Activated T-cell treated with anti-CD3 and anti-CD28 coated beads, Interleukin-2, amount 50 U/mL, for 4 hours (primary cell): ENCODE results near the gene C1orf53. TPM values are rescaled to one million over a fixed set of nuclear protein-coding genes. Genes with fewer than 3 reads are reported as not detected.

Experiments
- ATAC-seq, 2 donors: fragments of 200-7000 bp; cut with Tn5 transposase; one replicate each; pipeline ENCODE4 v1.10.0; 2021
- DNase-seq: peaks from one replicate; pipeline ENCODE4 v3.0.0-alpha.2; 2020
- H3K27me3 Mint-ChIP-seq: one replicate; pipeline ENCODE4 v1.8.0; 2021; ENCODE audit warnings: low read depth, mixed read lengths
- H3K36me3 Mint-ChIP-seq: one replicate; pipeline ENCODE4 v1.8.0; 2022; ENCODE audit warnings: mixed read lengths; ENCODE audit not compliant: insufficient read depth
- H3K4me1 Mint-ChIP-seq: one replicate; pipeline ENCODE4 v1.8.0; 2021; ENCODE audit warnings: low read depth, mixed read lengths
- H3K4me3 Mint-ChIP-seq: one replicate; pipeline ENCODE4 v1.8.0; 2021; ENCODE audit warnings: mild to moderate bottlenecking, moderate library complexity, mixed read lengths
- H3K9me3 Mint-ChIP-seq: one replicate; pipeline ENCODE4 v1.8.0; 2021; ENCODE audit warnings: mixed read lengths
- total RNA-seq, 3 donors: library from RNA; stranded (reverse); gene quantifications; one replicate each; pipeline ENCODE4 v1.2.1, GENCODE V29; 2021

Gene C1orf53
- total RNA-seq, 3 donors from 2014 or later: 0.68 to 2.5 (median 2.4) TPM

DNA sequence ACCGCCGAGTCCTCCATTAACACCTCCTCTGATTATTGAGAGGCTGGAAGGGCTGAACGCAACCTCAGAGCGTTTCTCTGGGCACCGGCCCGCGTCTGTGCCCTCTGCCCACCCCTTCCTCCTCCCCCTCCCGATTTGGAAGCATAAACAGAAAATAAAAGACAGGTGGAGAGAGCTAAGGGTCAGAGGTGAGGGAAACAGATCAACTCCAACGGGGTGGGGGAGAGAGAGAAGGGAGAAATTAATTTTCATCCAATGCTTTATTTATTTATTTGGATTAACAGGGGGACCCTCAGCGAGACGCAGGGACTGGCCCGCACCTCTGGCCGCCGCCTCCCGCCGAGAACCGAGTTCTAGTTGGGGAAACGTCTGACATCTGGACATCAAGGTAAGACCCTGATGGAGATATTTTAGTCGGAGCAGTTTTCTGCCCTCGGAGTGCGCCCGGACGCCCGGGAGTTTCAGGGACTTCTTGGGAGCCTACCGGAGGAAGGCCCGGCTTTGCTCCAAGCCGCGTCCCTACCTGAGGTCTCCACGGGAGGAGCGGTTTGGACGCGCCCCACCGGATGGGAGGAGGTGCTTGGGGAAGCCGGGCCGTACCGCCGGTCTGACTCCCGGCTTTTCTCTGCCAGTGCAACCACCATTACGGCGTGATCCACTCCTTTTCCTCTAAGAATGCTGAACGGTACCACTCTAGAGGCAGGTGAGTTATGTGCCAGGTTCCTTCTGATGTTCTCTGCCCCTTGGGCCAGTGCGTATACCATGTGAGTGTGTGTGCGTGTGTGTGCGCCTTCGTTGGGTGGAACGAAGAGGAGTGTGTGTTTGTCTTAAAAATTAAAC, 9.6 kb downstream of the C1orf53 start:
- Mint-ChIP-seq H3K4me3 (peak overlapping the region; percentile 75), H3K27me3 (peaks cover 98% of the 10 kb centered on the region), H3K36me3 (no peaks in the 10 kb centered on the region), H3K4me1 (peaks cover 69% of the 10 kb centered on the region), H3K9me3 (no peaks in the 10 kb centered on the region)
- ATAC-seq: peak in 1 of 2 donors; percentile 9
- DNase-seq: no peak

- Mint-ChIP-seq H3K36me3 (no peaks in the 10 kb centered on the region), H3K4me3 (peak overlapping the region; percentile 75), H3K4me1 (peaks cover 77% of the 10 kb centered on the region), H3K9me3 (no peaks in the 10 kb centered on the region), H3K27me3 (peaks cover 98% of the 10 kb centered on the region)
- peak in 1 of 2 donors; percentile 5 for ATAC-seq
- DNase-seq: no peak
Observed at GRCh38 chr1:197912739-197913494, 10.5 kb downstream of the C1orf53 start.

- H3K9me3 Mint-ChIP-seq: no peaks in the 10 kb centered on the region
- DNase-seq (no peak), ATAC-seq (no peak)
- H3K4me1 Mint-ChIP-seq: peaks cover 76% of the 10 kb centered on the region
- no peak overlapping the region for H3K4me3 Mint-ChIP-seq
- H3K36me3 Mint-ChIP-seq: no peaks in the 10 kb centered on the region
- peaks cover 97% of the 10 kb centered on the region for H3K27me3 Mint-ChIP-seq
Observed at GRCh38 chr1:197913495-197914276, 11.3 kb downstream of the C1orf53 start.

DNA sequence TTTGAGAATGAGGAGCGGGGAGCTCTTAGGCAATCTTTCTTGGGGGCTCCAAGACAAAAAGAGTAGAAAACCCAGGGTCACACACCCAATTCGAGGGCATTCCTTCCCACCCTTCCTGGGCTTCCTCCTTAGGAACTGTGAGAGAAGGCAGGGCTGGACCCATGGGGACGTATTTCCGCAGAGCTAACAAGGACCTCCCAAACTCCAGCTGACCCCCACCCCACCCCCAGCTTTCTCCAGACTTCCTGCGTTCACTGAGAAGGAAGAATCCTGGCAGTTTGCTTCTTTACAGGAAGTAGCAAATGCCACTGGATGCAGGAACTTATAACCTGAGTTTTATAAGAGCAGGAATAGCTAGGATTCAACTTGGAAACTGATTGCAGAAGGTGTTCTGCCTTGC, 12.1 kb downstream of the C1orf53 start:
- ATAC-seq: no peak
- Mint-ChIP-seq H3K9me3 (no peaks in the 10 kb centered on the region), H3K36me3 (no peaks in the 10 kb centered on the region), H3K27me3 (peaks cover 97% of the 10 kb centered on the region), H3K4me1 (peaks cover 77% of the 10 kb centered on the region), H3K4me3 (no peak overlapping the region)
- no peak for DNase-seq

- Mint-ChIP-seq H3K9me3 (no peaks in the 10 kb centered on the region), H3K27me3 (peaks cover 96% of the 10 kb centered on the region), H3K4me3 (peak overlapping the region; percentile 50), H3K36me3 (no peaks in the 10 kb centered on the region), H3K4me1 (peaks cover 76% of the 10 kb centered on the region)
- no peak for DNase-seq
- no peak for ATAC-seq
Observed at GRCh38 chr1:197915260-197915861, 12.9 kb downstream of the C1orf53 start.

GRCh38 chr1:197915862-197916499, 13.6 kb downstream of the C1orf53 start:
- ATAC-seq (no peak), DNase-seq (no peak)
- Mint-ChIP-seq H3K9me3 (no peaks in the 10 kb centered on the region), H3K27me3 (peaks cover 97% of the 10 kb centered on the region), H3K4me1 (peaks cover 77% of the 10 kb centered on the region), H3K36me3 (no peaks in the 10 kb centered on the region), H3K4me3 (peak overlapping the region; percentile 50)

DNA sequence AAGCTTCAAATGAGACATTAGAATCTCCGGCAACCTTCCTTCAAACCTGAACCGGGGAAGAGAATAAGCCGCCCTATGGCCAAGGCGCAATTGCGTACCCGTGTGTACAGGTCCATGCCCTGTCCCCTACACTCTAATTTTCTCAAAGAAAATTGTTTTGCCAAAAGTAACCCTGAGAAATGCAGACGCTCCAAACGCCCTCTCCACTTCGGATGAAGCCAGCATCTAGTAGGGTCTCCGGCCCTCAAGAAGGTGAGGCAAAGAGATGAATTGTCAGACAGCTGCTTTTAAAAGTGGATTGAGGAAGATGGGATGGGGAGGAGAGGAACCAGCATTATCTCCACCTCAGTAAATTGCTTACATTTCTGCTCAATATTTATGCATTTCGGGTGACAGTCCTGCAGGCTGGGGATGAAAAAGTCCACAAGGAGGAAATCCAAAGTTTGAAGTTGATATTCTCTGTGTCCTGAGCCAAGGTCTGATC, 14.1 kb downstream of the C1orf53 start:
- Mint-ChIP-seq H3K9me3 (no peaks in the 10 kb centered on the region), H3K36me3 (no peaks in the 10 kb centered on the region), H3K4me3 (peak overlapping the region; percentile 50), H3K27me3 (peaks cover 97% of the 10 kb centered on the region), H3K4me1 (peaks cover 77% of the 10 kb centered on the region)
- no peak for DNase-seq
- no peak for ATAC-seq

DNA sequence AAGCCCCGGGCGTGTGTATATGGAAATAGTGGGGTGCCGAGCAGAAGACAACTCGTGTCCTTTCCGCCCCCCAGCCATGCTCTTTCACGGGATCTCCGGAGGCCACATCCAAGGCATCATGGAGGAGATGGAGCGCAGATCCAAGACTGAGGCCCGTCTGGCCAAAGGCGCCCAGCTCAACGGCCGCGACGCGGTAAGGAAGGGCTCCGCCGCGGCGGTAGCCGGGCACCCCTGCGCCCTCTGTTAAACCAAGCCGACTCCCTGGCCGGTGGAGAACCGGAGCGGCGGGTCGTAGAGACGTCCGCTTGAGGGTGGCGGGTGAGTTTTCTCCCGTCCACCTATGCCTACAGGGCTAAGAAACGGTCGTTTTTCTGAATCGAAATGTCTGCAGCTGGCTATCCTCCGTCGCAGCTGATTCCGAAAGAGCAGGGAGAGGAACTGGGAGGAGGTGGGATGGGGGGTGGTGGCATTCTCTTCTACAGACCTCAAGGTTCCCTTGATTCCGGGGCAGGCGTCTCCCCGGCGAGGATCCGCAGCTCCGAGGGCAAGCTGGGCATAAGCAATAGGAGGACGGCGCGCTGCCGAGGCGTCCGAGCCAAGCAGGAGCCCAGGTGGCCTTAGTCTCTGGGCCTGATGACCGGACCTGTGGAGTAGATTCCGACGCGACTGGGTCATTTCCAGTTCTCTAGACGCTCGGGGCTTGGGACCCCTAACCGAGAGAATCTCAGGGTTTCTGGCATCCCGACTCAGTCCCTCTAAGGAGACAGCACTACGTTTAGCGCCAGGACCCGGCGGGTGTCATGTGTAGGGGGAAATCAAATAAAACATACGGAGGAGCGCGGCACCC, 15.6 kb downstream of the C1orf53 start:
- ATAC-seq (peak; percentile 13 to 18), DNase-seq (no peak)
- Mint-ChIP-seq H3K27me3 (peaks cover 98% of the 10 kb centered on the region), H3K4me1 (peaks cover 65% of the 10 kb centered on the region), H3K36me3 (no peaks in the 10 kb centered on the region), H3K4me3 (peak overlapping the region; percentile 69), H3K9me3 (no peaks in the 10 kb centered on the region)

GRCh38 chr1:197918807-197919345, 16.4 kb downstream of the C1orf53 start:
- Mint-ChIP-seq H3K9me3 (no peaks in the 10 kb centered on the region), H3K27me3 (peaks cover 95% of the 10 kb centered on the region), H3K36me3 (no peaks in the 10 kb centered on the region), H3K4me1 (peaks cover 60% of the 10 kb centered on the region), H3K4me3 (no peak overlapping the region)
- DNase-seq (no peak), ATAC-seq (no peak)

DNA sequence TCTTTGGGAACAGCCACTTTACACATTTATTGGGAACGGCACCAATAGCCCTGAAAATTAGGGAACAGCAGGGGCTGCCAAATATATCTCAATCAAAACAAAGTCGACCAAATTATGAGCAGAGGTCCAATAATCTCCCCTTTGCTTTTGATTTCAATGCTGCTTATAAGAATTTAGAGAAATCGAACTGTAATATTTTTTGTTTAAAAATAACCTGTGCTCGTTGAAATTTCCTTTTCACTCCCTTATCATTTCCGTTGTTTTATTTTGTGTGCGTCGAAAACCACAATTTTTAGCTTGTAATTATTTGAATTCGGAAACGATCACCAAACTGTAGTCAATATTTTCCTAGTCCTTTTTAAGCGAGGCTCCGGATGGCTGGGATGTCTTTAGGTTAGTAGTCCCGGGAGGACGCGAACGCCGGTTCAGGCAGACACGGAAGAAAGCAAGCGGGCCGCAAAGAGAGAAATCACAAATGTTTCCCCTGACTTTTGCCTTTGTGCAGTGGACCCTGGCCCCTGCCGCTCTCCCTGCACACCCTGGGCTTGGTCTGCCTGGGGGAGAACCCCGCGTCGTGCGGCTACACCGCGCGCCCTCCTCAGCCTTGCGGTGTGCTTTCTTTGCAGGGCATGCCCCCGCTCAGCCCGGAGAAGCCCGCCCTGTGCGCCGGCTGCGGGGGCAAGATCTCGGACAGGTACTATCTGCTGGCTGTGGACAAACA, 17.1 kb downstream of the C1orf53 start:
- no peak for DNase-seq
- H3K27me3 Mint-ChIP-seq: peaks cover 89% of the 10 kb centered on the region
- peak overlapping the region; percentile 54 for H3K4me3 Mint-ChIP-seq
- H3K9me3 Mint-ChIP-seq: no peaks in the 10 kb centered on the region
- no peak for ATAC-seq
- peaks cover 57% of the 10 kb centered on the region for H3K4me1 Mint-ChIP-seq
- no peaks in the 10 kb centered on the region for H3K36me3 Mint-ChIP-seq

DNA sequence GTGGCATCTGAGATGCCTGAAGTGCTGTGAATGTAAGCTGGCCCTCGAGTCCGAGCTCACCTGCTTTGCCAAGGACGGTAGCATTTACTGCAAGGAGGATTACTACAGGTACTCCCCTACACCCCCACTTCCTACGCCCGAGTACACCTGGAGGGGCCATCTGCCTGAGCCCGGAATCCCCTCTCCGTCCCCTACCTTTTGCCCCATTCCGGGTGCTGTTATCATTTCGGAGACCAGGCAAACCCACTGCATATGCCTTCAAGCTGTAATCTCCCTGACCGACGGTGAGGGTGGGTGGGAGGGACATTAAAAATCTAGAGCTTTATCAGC, 17.6 kb downstream of the C1orf53 start:
- no peak for DNase-seq
- Mint-ChIP-seq H3K4me1 (peaks cover 57% of the 10 kb centered on the region), H3K4me3 (peak overlapping the region; percentile 54), H3K27me3 (peaks cover 86% of the 10 kb centered on the region), H3K36me3 (no peaks in the 10 kb centered on the region), H3K9me3 (no peaks in the 10 kb centered on the region)
- ATAC-seq: no peak

- no peaks in the 10 kb centered on the region for H3K9me3 Mint-ChIP-seq
- no peaks in the 10 kb centered on the region for H3K36me3 Mint-ChIP-seq
- ATAC-seq (peak; percentile 23 to 24), DNase-seq (no peak)
- no peak overlapping the region for H3K4me3 Mint-ChIP-seq
- H3K27me3 Mint-ChIP-seq: peaks cover 84% of the 10 kb centered on the region
- H3K4me1 Mint-ChIP-seq: peaks cover 54% of the 10 kb centered on the region
Observed at GRCh38 chr1:197920414-197921117, 18.1 kb downstream of the C1orf53 start.
